Trophoblast cell (in vitro differentiated cells and primary cell): ENCODE results near the gene SFRP4.

Experiments used
- DNase-seq, 2 donors: peaks; one replicate each; pipeline ENCODE4 v3.0.0-alpha.2; 2016
- H2AFZ ChIP-seq: 2 replicates; pipeline ENCODE4 v1.6.1; 2013; ENCODE audit warnings: low read length, moderate library complexity, mild to moderate bottlenecking; ENCODE audit not compliant: insufficient read depth, poor library complexity
- H2AK5ac ChIP-seq: 2 replicates; pipeline ENCODE4 v1.6.1; 2013; ENCODE audit warnings: mild to moderate bottlenecking, low read length
- H2BK120ac ChIP-seq: 2 replicates; pipeline ENCODE4 v1.6.1; 2013; ENCODE audit warnings: low read length, mild to moderate bottlenecking, moderate library complexity; ENCODE audit not compliant: insufficient read depth, poor library complexity
- H2BK12ac ChIP-seq: 2 replicates; pipeline ENCODE4 v1.6.1; 2013; ENCODE audit warnings: mild to moderate bottlenecking, low read length, moderate library complexity
- H2BK5ac ChIP-seq: 2 replicates; pipeline ENCODE4 v1.6.1; 2013; ENCODE audit warnings: low read length, low read depth, moderate library complexity, mild to moderate bottlenecking; ENCODE audit not compliant: poor library complexity
- H3K14ac ChIP-seq: 2 replicates; pipeline ENCODE4 v1.6.1; 2013; ENCODE audit warnings: mild to moderate bottlenecking, low read length
- H3K18ac ChIP-seq: 2 replicates; pipeline ENCODE4 v1.6.1; 2013; ENCODE audit warnings: mild to moderate bottlenecking, low read length
- H3K23ac ChIP-seq: 2 replicates; pipeline ENCODE4 v1.6.1; 2013; ENCODE audit warnings: low read length
- H3K27ac ChIP-seq: 2 replicates; pipeline ENCODE4 v1.5.1; 2013; ENCODE audit warnings: low read depth, mild to moderate bottlenecking, inconsistent platforms, low read length, moderate library complexity
- H3K27me3 ChIP-seq: 2 replicates; pipeline ENCODE4 v1.6.1; 2013; ENCODE audit warnings: inconsistent platforms, mild to moderate bottlenecking, low read length, moderate library complexity; ENCODE audit not compliant: insufficient read depth
- H3K36me3 ChIP-seq, 2 experiments: 1 replicate in 1 of 2; 2 replicates in 1 of 2; pipeline ENCODE4 v1.6.1; 2013; ENCODE audit warnings: low read length in 2 of 2, mild to moderate bottlenecking in 2 of 2, moderate library complexity in 1 of 2; ENCODE audit not compliant: insufficient read depth in 2 of 2, control insufficient read depth in 1 of 2
- H3K4ac ChIP-seq: 2 replicates; pipeline ENCODE4 v1.6.1; 2013; ENCODE audit warnings: low read depth, mild to moderate bottlenecking, low read length, moderate library complexity
- H3K4me1 ChIP-seq, 2 experiments: 1 replicate in 1 of 2; 2 replicates in 1 of 2; pipeline ENCODE4 v1.6.1; 2013; ENCODE audit warnings: low read length in 2 of 2, mild to moderate bottlenecking in 2 of 2, moderate library complexity in 1 of 2; ENCODE audit not compliant: insufficient read depth in 2 of 2, control insufficient read depth in 1 of 2
- H3K4me2 ChIP-seq: 2 replicates; pipeline ENCODE4 v1.6.1; 2013; ENCODE audit warnings: inconsistent platforms, mild to moderate bottlenecking, low read length, moderate library complexity
- H3K4me3 ChIP-seq: 2 replicates; pipeline ENCODE4 v1.5.1; 2013; ENCODE audit warnings: mild to moderate bottlenecking, low read depth, low read length, inconsistent platforms
- H3K79me1 ChIP-seq: one replicate; pipeline ENCODE4 v1.6.1; 2013; ENCODE audit warnings: low read length
- H3K79me2 ChIP-seq: 2 replicates; pipeline ENCODE4 v1.6.1; 2013; ENCODE audit warnings: low read length, mild to moderate bottlenecking; ENCODE audit not compliant: control insufficient read depth, insufficient read depth, poor library complexity
- H3K9ac ChIP-seq: 2 replicates; pipeline ENCODE4 v1.6.1; 2013; ENCODE audit warnings: mild to moderate bottlenecking, low read length
- H3K9me3 ChIP-seq: 2 replicates; pipeline ENCODE4 v1.6.1; 2013; ENCODE audit warnings: low read depth, mild to moderate bottlenecking, control low read depth, inconsistent platforms, low read length; ENCODE audit not compliant: insufficient read depth
- H4K12ac ChIP-seq: 2 replicates; pipeline ENCODE4 v1.6.1; 2013; ENCODE audit warnings: low read depth, mild to moderate bottlenecking, low read length, moderate library complexity
- H4K8ac ChIP-seq: 2 replicates; pipeline ENCODE4 v1.6.1; 2013; ENCODE audit warnings: low read depth, mild to moderate bottlenecking, low read length, moderate library complexity
- H4K91ac ChIP-seq: one replicate; pipeline ENCODE4 v1.6.1; 2013; ENCODE audit warnings: low read depth, mild to moderate bottlenecking, low read length, moderate library complexity
- WGBS: extraction: QIAGEN DNeasy Blood & Tissue Kit; methylation state at CpG from one replicate; pipeline ENCODE4 v1.1.7; 2013; ENCODE audit warnings: missing lambda C conversion rate; ENCODE audit not compliant: insufficient read length, insufficient coverage; ENCODE audit errors: extremely low coverage; 5-methylcytosine and 5-hydroxymethylcytosine counted together

SFRP4 gene

DNA sequence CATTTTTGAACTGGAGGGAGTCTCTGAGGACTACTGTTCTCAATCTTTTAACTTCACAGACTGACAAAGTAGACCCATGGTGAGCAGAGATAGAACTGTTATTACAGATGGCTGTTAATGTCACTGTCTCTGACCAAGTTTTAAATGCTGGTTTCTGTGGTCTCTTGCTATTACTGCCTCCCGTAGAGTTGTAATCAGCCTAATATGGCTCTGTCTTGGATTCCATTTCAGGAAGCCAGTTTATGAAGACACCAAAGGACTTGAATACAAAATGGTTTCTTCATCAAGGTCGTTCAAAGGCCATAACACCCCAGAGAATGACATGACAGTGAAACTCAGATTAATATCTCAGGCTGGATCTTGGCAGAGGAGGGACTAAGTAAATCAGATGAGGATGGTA, 3.9 kb downstream of the SFRP4 start:
- H2BK12ac ChIP-seq = no peak overlapping the region
- peaks cover 11% of the 10 kb centered on the region for H3K27me3 ChIP-seq
- no peaks in the 10 kb centered on the region for H3K79me2 ChIP-seq
- no peak overlapping the region for H2BK5ac ChIP-seq
- no peaks in the 10 kb centered on the region for H3K36me3 ChIP-seq
- peaks cover 0 to 7% of the 10 kb centered on the region in 2 experiments for H3K4me1 ChIP-seq
- no peak overlapping the region for H3K4me3 ChIP-seq
- H3K9ac ChIP-seq = no peak overlapping the region
- no peak overlapping the region for H2BK120ac ChIP-seq
- H4K8ac ChIP-seq = no peak overlapping the region
- DNase-seq = no peak
- peaks cover 4% of the 10 kb centered on the region for H3K9me3 ChIP-seq
- no peak overlapping the region for H3K14ac ChIP-seq
- no peaks in the 10 kb centered on the region for H3K79me1 ChIP-seq
- no peak overlapping the region for H3K18ac ChIP-seq
- H4K91ac ChIP-seq = no peak overlapping the region
- no CpG with 5 or more reads among the region's 2 CpGs for WGBS
- H3K4ac ChIP-seq = no peak overlapping the region
- no peak overlapping the region for H4K12ac ChIP-seq
- H2AK5ac ChIP-seq = no peak overlapping the region
- H2AFZ ChIP-seq = no peak overlapping the region
- H3K4me2 ChIP-seq = no peak overlapping the region
- no peak overlapping the region for H3K27ac ChIP-seq
- H3K23ac ChIP-seq = no peak overlapping the region

DNA sequence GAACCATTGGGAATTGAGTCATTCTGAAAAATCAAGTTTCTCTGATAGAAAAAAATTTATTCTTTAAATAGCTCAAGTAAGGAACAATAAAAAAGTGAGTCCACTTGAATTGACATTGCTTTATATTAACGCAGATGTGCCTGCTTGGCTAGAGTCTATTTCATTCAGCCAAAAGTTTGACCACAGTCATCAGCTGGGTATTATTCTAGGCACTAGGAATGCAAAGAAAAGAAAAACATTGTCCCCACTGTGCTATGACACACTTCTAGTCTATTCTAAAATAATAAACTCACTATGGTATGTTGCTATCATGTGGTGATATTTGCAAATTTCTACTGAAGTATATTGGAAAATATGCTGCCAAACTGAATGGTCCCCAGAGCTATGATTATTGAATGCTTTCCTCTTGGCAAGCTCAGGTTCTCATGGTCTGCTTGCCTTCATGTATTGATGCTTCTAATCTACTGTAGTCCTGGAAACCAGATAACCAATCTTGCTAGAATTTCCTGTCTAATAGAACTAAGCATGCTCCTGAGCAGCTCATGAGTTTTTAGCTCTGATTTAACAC, 8.3 kb downstream of the SFRP4 start:
- no peak for DNase-seq
- Histone ChIP-seq H3K79me2 (no peaks in the 10 kb centered on the region), H3K18ac (no peak overlapping the region), H3K4me1 (no peaks in the 10 kb centered on the region), H3K9ac (no peak overlapping the region), H3K27me3 (no peaks in the 10 kb centered on the region), H3K79me1 (no peaks in the 10 kb centered on the region), H3K4ac (no peak overlapping the region), H3K14ac (no peak overlapping the region), H2BK12ac (no peak overlapping the region), H3K4me3 (no peak overlapping the region), H3K9me3 (no peaks in the 10 kb centered on the region), H4K12ac (no peak overlapping the region), H2BK120ac (no peak overlapping the region), H3K36me3 (no peaks in the 10 kb centered on the region), H2AK5ac (no peak overlapping the region), H3K4me2 (no peak overlapping the region), H4K8ac (no peak overlapping the region), H2AFZ (no peak overlapping the region), H4K91ac (no peak overlapping the region), H3K27ac (no peak overlapping the region), H3K23ac (no peak overlapping the region), H2BK5ac (no peak overlapping the region)
- no CpG with 5 or more reads among the region's 1 CpG for whole genome bisulfite sequencing

DNA sequence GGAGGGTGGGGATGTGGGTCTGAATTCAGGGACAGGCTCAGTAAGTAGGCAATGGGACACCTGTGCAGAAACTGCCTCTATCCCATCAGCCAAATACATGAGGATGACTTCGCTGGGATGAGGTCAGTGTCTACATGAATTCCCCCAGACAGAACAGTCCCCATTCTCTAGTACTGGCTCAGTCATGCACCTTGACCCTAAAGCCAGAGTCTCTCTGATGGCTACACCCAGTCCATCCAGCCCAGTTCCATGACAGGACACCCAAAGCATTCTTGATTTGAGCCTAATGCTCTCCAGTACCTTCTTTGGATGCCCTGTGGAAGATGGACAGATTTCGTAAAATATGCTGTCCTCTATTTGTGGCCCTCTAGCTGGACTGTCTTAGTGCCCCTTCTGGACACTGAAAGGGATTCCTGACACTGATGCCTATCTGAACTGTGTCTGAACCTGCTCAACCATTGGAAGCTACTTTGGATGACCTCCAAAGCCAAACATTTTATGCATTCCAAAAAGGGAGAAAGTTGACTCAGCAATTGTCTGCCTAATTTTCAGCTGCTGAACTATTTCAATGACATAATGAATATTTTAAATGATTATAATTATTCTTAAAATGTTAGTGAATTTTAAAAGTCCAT, 14.6 kb downstream of the SFRP4 start:
- Histone ChIP-seq H3K4me1 (peaks cover 5 to 6% of the 10 kb centered on the region in 2 experiments), H3K79me1 (no peaks in the 10 kb centered on the region), H3K27me3 (no peaks in the 10 kb centered on the region), H3K4me2 (no peak overlapping the region), H3K9me3 (no peaks in the 10 kb centered on the region), H2AK5ac (no peak overlapping the region), H4K91ac (no peak overlapping the region), H2BK5ac (no peak overlapping the region), H3K18ac (no peak overlapping the region), H3K79me2 (no peaks in the 10 kb centered on the region), H2BK12ac (no peak overlapping the region), H3K36me3 (no peaks in the 10 kb centered on the region), H3K9ac (no peak overlapping the region), H3K4me3 (no peak overlapping the region), H2AFZ (no peak overlapping the region), H3K27ac (no peak overlapping the region), H3K4ac (no peak overlapping the region), H4K12ac (no peak overlapping the region), H2BK120ac (no peak overlapping the region), H3K14ac (no peak overlapping the region), H4K8ac (no peak overlapping the region), H3K23ac (no peak overlapping the region)
- DNase-seq = peak in 1 of 2 donors; percentile 57
- WGBS = no CpG with 5 or more reads among the region's 2 CpGs

DNA sequence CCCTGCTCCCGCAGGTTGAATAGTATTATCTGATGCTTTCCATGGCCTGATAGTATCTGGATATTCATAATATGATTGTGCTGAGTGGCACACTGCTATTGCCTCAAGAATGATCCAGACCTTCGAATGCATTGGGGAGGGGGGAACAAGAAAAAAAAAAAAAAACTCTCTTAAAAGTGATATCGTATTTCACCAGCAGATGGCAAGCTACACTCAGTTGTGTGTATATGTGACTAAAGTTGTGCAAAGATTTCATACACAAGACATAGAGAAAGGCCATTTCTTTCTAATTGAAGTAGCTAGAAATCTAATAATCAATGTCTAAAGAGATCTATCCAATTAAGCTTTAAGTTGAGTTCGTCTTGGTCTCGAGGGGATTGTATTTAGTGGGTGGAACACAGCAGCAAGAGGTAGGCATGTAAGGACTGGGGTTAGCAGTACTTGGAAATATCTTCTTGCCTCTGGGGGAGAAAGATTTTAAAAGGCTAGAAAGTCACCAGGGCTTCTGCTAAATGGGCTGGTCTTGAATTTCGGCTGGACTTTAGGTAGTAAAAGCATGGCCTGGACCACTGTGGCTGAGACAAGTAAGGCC, 15.3 kb downstream of the SFRP4 start:
- H3K79me2 ChIP-seq = no peaks in the 10 kb centered on the region
- no peak overlapping the region for H4K12ac ChIP-seq
- peaks cover 5 to 6% of the 10 kb centered on the region in 2 experiments for H3K4me1 ChIP-seq
- H3K79me1 ChIP-seq = no peaks in the 10 kb centered on the region
- no peak overlapping the region for H4K91ac ChIP-seq
- H3K14ac ChIP-seq = no peak overlapping the region
- no peaks in the 10 kb centered on the region for H3K27me3 ChIP-seq
- no peak overlapping the region for H2AFZ ChIP-seq
- no peak overlapping the region for H4K8ac ChIP-seq
- H2BK12ac ChIP-seq = no peak overlapping the region
- no peak overlapping the region for H3K9ac ChIP-seq
- no peaks in the 10 kb centered on the region for H3K36me3 ChIP-seq
- no peaks in the 10 kb centered on the region for H3K9me3 ChIP-seq
- no peak overlapping the region for H3K4me2 ChIP-seq
- DNase-seq = peak in 1 of 2 donors; percentile 52
- no CpG with 5 or more reads among the region's 6 CpGs for WGBS
- H3K27ac ChIP-seq = no peak overlapping the region
- no peak overlapping the region for H2BK5ac ChIP-seq
- no peak overlapping the region for H3K18ac ChIP-seq
- H3K4me3 ChIP-seq = no peak overlapping the region
- no peak overlapping the region for H2AK5ac ChIP-seq
- no peak overlapping the region for H3K23ac ChIP-seq
- H2BK120ac ChIP-seq = no peak overlapping the region
- no peak overlapping the region for H3K4ac ChIP-seq
